WI38 (cell line): ENCODE measurements around the gene LIPA.

Experiments used
- H3K4me3 ChIP-seq: 2 replicates; pipeline ENCODE4 v1.5.1; 2011; ENCODE audit warnings: low read depth, mild to moderate bottlenecking, control low read depth, low read length
- CTCF ChIP-seq: IDR thresholded peaks from 2 replicates; pipeline ENCODE4 v1.5.1; 2012; ENCODE audit warnings: low read depth, mild to moderate bottlenecking, control low read depth, low read length

Gene LIPA

GRCh38 chr10:89245802-89246201 is 5.8 kb downstream of the LIPA start:
- TF ChIP-seq CTCF, result no peak
- H3K4me3 ChIP-seq, result no peak overlapping the region

GRCh38 chr10:89242840-89243568 is 8.6 kb downstream of the LIPA start:
- H3K4me3 ChIP-seq, result no peak overlapping the region
- no peak for TF ChIP-seq CTCF

- no peak for TF ChIP-seq CTCF
Observed at GRCh38 chr10:89242345-89242684, 9.3 kb downstream of the LIPA start.

GRCh38 chr10:89241486-89242344 is 9.9 kb downstream of the LIPA start:
- no peak for TF ChIP-seq CTCF
- no peak overlapping the region for H3K4me3 ChIP-seq

More at GRCh38 chr10:89242345-89242684, 9.3 kb downstream of the LIPA start:
- no peak overlapping the region for H3K4me3 ChIP-seq

- no peak overlapping the region for H3K4me3 ChIP-seq
- no peak for TF ChIP-seq CTCF
Observed at GRCh38 chr10:89241026-89241425, 10.5 kb downstream of the LIPA start.

- no peak for TF ChIP-seq CTCF
- H3K4me3 ChIP-seq, result no peak overlapping the region
Observed at GRCh38 chr10:89240519-89240918, 11.1 kb downstream of the LIPA start.

GRCh38 chr10:89238956-89239644 is 12.5 kb downstream of the LIPA start:
- no peak for TF ChIP-seq CTCF
- H3K4me3 ChIP-seq, result no peak overlapping the region
